PFSK-1 (cell line): ENCODE measurements around the gene WFDC11.

Experiments
- FOXP2 ChIP-seq: optimal IDR thresholded peaks from 2 replicates; pipeline ENCODE3; 2011; ENCODE audit warnings: borderline replicate concordance, control low read depth, inconsistent platforms; ENCODE audit not compliant: insufficient read depth; ENCODE audit errors: extremely low read length, extremely low read depth
- POLR2AphosphoS5 ChIP-seq: IDR thresholded peaks from 2 replicates; pipeline ENCODE4 v1.6.1; 2012; ENCODE audit warnings: low read depth, mild to moderate bottlenecking, control low read depth, low read length, moderate library complexity
- REST ChIP-seq, 2 experiments: IDR thresholded peaks; 2 replicates each; pipeline versions ENCODE4 v1.6.1 to v1.8.0; 2011 to 2012; ENCODE audit warnings: low read depth in 2 of 2, low read length in 2 of 2, control low read depth in 1 of 2, inconsistent platforms in 1 of 2, mild to moderate bottlenecking in 1 of 2, moderate library complexity in 1 of 2; ENCODE audit not compliant: insufficient read depth in 1 of 2
- SIN3A ChIP-seq: IDR thresholded peaks from 2 replicates; pipeline ENCODE4 v1.6.1; 2012; ENCODE audit warnings: mild to moderate bottlenecking, low read length, moderate library complexity, borderline replicate concordance; ENCODE audit not compliant: insufficient read depth
- TAF1 ChIP-seq: IDR thresholded peaks from 2 replicates; pipeline ENCODE4 v1.6.1; 2012; ENCODE audit warnings: low read length, control low read depth, borderline replicate concordance; ENCODE audit not compliant: insufficient read depth

GRCh38 chr20:45621593-45621992 lies 48.4 kb downstream of the WFDC11 start:
- TF ChIP-seq POLR2AphosphoS5 (no peak), SIN3A (no peak), TAF1 (no peak), REST (IDR thresholded peaks at IDR 0.05; ENCODE audit: insufficient read depth in 1 of 2, low read depth in 2 of 2, low read length in 2 of 2) (no peak), FOXP2 (no peak)
